Osteocyte (in vitro differentiated cells): ENCODE data around the gene KPNA4. TPM values are rescaled to one million over a fixed set of nuclear protein-coding genes. Genes with fewer than 3 reads are reported as not detected.

Experiments used
- DNase-seq: peaks from one replicate; pipeline ENCODE4 v3.0.0; 2021; ENCODE audit warnings: mixed read lengths; ENCODE audit not compliant: unreplicated experiment; ENCODE audit errors: extremely low spot score
- H3K27ac Mint-ChIP-seq: one replicate; pipeline ENCODE4 v1.8.0; 2021; ENCODE audit warnings: mild to moderate bottlenecking, mixed read lengths; ENCODE audit not compliant: unreplicated experiment
- H3K27me3 Mint-ChIP-seq: one replicate; pipeline ENCODE4 v1.8.0; 2021; ENCODE audit warnings: mixed read lengths; ENCODE audit not compliant: unreplicated experiment
- H3K36me3 Mint-ChIP-seq: one replicate; pipeline ENCODE4 v1.8.0; 2021; ENCODE audit warnings: mixed read lengths; ENCODE audit not compliant: unreplicated experiment
- H3K4me1 Mint-ChIP-seq: one replicate; pipeline ENCODE4 v1.8.0; 2021; ENCODE audit warnings: mixed read lengths; ENCODE audit not compliant: unreplicated experiment
- H3K4me3 Mint-ChIP-seq: one replicate; pipeline ENCODE4 v1.8.0; 2021; ENCODE audit warnings: mild to moderate bottlenecking, moderate library complexity, mixed read lengths; ENCODE audit not compliant: unreplicated experiment
- H3K9me3 Mint-ChIP-seq: one replicate; pipeline ENCODE4 v1.8.0; 2021; ENCODE audit warnings: mixed read lengths; ENCODE audit not compliant: unreplicated experiment
- total RNA-seq: library from RNA; stranded (reverse); gene quantifications from 2 replicates; pipeline ENCODE4 v1.2.1, GENCODE V29; 2021
- TF ChIP-seq, protein P1 (sequence below): fragments of 200-600 bp; sonication (generic); IDR thresholded peaks from 2 replicates; pipeline ENCODE4 v1.5.0; 2021; ENCODE audit warnings: antibody characterized with exemption, mild to moderate bottlenecking, moderate library complexity

Gene KPNA4
- total RNA-seq, 1 donor from 2014 or later = 57.7 TPM

DNA sequence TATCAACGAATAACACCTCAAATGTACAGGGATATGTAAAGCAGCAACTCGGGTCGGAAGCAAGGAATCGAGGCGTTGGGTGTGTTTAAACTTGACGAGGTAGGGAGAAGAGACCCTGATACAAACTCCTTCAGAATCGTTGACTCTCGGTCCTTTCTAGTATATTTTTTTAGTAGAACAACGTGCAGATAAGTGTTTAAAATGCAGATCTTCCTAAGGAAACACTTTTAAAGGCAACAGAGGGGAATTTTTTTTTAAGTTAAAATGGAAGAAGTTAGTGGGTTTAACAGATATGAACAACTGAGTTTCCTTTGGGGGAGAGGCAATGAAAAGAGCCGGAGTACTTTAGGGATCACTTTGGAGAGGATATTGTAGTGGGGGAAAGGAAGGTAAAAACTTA lies 1.1 kb upstream of the KPNA4 start:
- Mint-ChIP-seq H3K9me3 (no peaks in the 10 kb centered on the region), H3K36me3 (peaks cover 12% of the 10 kb centered on the region), H3K27ac (peak overlapping the region; percentile 98), H3K4me1 (peaks cover 40% of the 10 kb centered on the region), H3K4me3 (peak overlapping the region; percentile 98), H3K27me3 (no peaks in the 10 kb centered on the region)
- DNase-seq = no peak
- TF ChIP-seq, protein P1, sequence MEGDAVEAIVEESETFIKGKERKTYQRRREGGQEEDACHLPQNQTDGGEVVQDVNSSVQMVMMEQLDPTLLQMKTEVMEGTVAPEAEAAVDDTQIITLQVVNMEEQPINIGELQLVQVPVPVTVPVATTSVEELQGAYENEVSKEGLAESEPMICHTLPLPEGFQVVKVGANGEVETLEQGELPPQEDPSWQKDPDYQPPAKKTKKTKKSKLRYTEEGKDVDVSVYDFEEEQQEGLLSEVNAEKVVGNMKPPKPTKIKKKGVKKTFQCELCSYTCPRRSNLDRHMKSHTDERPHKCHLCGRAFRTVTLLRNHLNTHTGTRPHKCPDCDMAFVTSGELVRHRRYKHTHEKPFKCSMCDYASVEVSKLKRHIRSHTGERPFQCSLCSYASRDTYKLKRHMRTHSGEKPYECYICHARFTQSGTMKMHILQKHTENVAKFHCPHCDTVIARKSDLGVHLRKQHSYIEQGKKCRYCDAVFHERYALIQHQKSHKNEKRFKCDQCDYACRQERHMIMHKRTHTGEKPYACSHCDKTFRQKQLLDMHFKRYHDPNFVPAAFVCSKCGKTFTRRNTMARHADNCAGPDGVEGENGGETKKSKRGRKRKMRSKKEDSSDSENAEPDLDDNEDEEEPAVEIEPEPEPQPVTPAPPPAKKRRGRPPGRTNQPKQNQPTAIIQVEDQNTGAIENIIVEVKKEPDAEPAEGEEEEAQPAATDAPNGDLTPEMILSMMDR = no peak

DNA sequence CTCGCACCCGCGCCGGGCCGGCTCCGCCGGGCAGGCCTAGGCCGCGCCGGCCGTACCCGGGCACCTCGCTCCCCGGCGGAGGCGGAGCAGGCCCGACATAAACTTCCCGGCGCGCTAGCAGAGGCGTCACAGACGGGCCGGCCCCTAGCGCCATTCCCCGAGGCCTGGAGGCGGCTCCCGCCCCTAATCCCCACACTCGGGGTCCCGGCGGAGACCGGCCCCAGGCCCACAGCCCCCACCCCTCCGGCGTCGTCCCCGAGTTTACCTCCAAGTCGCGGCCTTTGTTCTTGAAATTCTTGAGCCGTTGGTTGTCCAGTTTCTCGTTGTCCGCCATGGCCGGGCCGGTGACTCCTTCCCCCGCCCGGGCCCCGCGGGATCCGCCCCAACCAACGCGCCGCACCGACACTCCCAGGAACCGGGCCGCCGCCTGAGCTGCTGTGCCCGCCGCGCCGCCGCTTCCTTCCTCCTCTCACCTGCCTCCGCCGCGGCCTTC lies 376 bp downstream of the KPNA4 start:
- H3K27ac Mint-ChIP-seq = peak overlapping the region; percentile 98
- H3K36me3 Mint-ChIP-seq = peaks cover 12% of the 10 kb centered on the region
- H3K9me3 Mint-ChIP-seq = no peaks in the 10 kb centered on the region
- H3K4me3 Mint-ChIP-seq = peak overlapping the region; percentile 98
- H3K4me1 Mint-ChIP-seq = peaks cover 52% of the 10 kb centered on the region
- TF ChIP-seq, protein P1 = no peak
- H3K27me3 Mint-ChIP-seq = no peaks in the 10 kb centered on the region
- peak; percentile 92 for DNase-seq

DNA sequence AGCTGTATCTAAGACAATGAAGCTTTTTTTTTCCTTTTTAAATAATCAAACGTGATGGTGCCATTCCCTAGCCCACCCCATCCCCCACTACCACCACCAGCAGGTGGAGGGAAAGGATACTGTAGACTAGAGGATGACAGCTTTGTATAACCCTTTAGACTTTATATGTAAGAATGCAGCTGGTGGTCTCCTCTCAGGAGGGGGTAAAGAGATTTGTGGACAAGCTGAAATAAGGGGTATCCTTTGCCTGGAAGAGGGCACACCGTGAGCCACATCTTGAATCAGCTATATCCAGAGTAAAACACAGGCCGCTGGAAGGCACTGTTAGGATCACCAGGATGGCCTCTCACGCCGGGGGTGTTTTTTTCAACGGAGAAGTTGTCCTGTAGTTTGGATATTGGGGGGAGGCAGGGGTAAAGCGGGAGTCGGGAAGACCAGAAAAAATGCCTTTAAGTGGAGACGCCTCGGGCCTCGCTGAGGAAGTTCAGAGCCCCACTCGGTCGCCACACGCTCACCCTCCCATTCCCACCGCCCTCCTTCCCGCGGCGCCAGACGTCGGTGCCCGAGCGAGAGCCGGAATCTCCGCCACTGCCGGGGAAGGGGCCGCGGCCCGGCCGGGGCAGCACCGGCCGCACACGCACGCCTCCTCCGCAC lies 986 bp downstream of the KPNA4 start:
- Mint-ChIP-seq H3K36me3 (peaks cover 8% of the 10 kb centered on the region), H3K9me3 (no peaks in the 10 kb centered on the region), H3K27me3 (no peaks in the 10 kb centered on the region), H3K4me1 (peaks cover 58% of the 10 kb centered on the region), H3K4me3 (peak overlapping the region; percentile 89), H3K27ac (peak overlapping the region; percentile 93)
- TF ChIP-seq, protein P1 = no peak
- DNase-seq = no peak

DNA sequence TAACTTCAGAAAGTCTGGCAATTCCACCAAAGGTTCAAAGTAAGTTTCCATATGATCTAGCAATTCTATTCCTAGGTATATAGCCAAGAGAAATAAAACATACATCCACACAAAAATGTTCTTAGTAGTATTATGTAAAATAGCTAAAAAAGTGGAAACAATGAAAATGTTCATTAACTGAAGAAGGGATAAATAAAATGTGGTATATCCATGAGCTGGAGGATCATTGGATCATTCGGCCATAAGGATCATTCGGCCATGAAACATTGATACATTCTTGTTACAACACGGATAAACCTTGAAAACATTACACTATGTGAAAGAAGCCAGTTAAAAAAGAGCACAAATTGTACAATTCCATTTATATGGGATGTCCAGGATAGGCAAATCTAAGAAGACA lies 2.4 kb downstream of the KPNA4 start:
- H3K27me3 Mint-ChIP-seq = no peaks in the 10 kb centered on the region
- no peak overlapping the region for H3K27ac Mint-ChIP-seq
- TF ChIP-seq, protein P1 = no peak
- H3K9me3 Mint-ChIP-seq = no peaks in the 10 kb centered on the region
- no peak for DNase-seq
- H3K4me3 Mint-ChIP-seq = peak overlapping the region; percentile 7
- H3K4me1 Mint-ChIP-seq = peaks cover 65% of the 10 kb centered on the region
- peaks cover 2% of the 10 kb centered on the region for H3K36me3 Mint-ChIP-seq

DNA sequence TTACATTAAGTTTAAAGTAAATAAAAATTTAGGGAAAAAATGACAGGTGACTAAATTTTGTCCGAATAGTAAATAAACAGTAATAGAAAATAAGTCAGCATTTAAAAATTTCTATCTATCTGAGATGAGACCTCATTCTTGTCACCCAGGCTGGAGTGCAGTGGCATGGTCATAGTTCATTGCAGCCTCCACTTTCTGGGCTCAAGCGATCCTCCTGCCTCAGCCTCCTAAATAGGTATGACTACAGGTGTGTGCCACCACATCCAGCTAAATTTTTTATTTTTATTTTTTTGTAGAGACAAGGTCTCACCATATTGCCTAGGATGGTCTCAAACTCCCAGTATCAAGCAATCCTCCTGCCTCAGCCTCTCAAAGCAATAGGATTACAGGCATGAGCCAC lies 7.8 kb downstream of the KPNA4 start:
- Mint-ChIP-seq H3K9me3 (no peaks in the 10 kb centered on the region), H3K36me3 (peaks cover 3% of the 10 kb centered on the region), H3K27ac (no peak overlapping the region), H3K4me1 (peaks cover 47% of the 10 kb centered on the region), H3K4me3 (no peak overlapping the region), H3K27me3 (no peaks in the 10 kb centered on the region)
- no peak for DNase-seq
- TF ChIP-seq, protein P1 = no peak
